K562 (cell line): ENCODE results near the gene KPTN. TPM values are rescaled to one million over a fixed set of nuclear protein-coding genes. Genes with fewer than 3 reads are reported as not detected.

Source experiments
- CEBPB ChIP-seq: fragments of 450-650 bp; IDR thresholded peaks from 2 replicates; pipeline ENCODE4 v1.6.1; 2016; ENCODE audit warnings: missing genetic modification characterization, missing compliant biosample characterization
- ETS2 ChIP-seq: IDR thresholded peaks from 2 replicates; pipeline ENCODE4 v1.6.1; 2016; ENCODE audit warnings: borderline replicate concordance, missing genetic modification characterization, mild to moderate bottlenecking, moderate library complexity, missing compliant biosample characterization; ENCODE audit not compliant: poor library complexity, severe bottlenecking
- ETV1 ChIP-seq: fragments of 450-650 bp; conservative IDR thresholded peaks from 2 replicates; pipeline ENCODE4 v1.6.1; 2016; ENCODE audit warnings: missing genetic modification characterization, control low read depth, low read depth, missing compliant biosample characterization
- FUS ChIP-seq: fragments of 200-400 bp; formaldehyde crosslinking; optimal IDR thresholded peaks from 2 replicates; pipeline ENCODE3; 2017; ENCODE audit warnings: low read depth, low read length
- HNRNPL ChIP-seq: fragments of 200-400 bp; formaldehyde crosslinking; IDR thresholded peaks from 2 replicates; pipeline ENCODE4 v1.6.1; 2017; ENCODE audit warnings: low read depth, mild to moderate bottlenecking, low read length
- MECOM ChIP-seq: fragments of 250-450 bp; sonication (Bioruptor Pico); IDR thresholded peaks from 2 replicates; pipeline ENCODE4 v1.8.0; 2022; ENCODE audit warnings: inconsistent platforms
- NBN ChIP-seq: fragments of 450-650 bp; IDR thresholded peaks from 2 replicates; pipeline ENCODE4 v1.6.1; 2016; ENCODE audit warnings: low read depth, mild to moderate bottlenecking
- NCOR1 ChIP-seq: fragments of 450-650 bp; IDR thresholded peaks from 2 replicates; pipeline ENCODE4 v1.6.1; 2016; ENCODE audit warnings: mild to moderate bottlenecking, moderate library complexity
- PHF20 ChIP-seq: fragments of 450-650 bp; IDR thresholded peaks from 2 replicates; pipeline ENCODE4 v1.6.1; 2018; ENCODE audit not compliant: partially characterized antibody
- SIRT6 ChIP-seq: IDR thresholded peaks from one replicate; pipeline ENCODE4 v1.6.1; 2012; ENCODE audit warnings: low read depth, mild to moderate bottlenecking, control low read depth, inconsistent platforms, low read length, moderate library complexity
- YY1 ChIP-seq, 3 experiments: IDR thresholded peaks; 2 replicates each; pipeline ENCODE4 v1.6.1; 2011; ENCODE audit warnings: low read length in 2 of 3, mild to moderate bottlenecking in 2 of 3, moderate library complexity in 2 of 3, borderline replicate concordance in 1 of 3, control low read depth in 1 of 3, low read depth in 1 of 3; ENCODE audit not compliant: insufficient read depth in 3 of 3, insufficient replicate concordance in 2 of 3, control insufficient read depth in 1 of 3, insufficient read length in 1 of 3; ENCODE audit errors: extremely low read depth in 1 of 3
- ZBTB7A ChIP-seq: IDR thresholded peaks from 2 replicates; pipeline ENCODE4 v1.6.1; 2011; ENCODE audit warnings: low read depth, mild to moderate bottlenecking, low read length, moderate library complexity, borderline replicate concordance; ENCODE audit not compliant: control insufficient read depth
- ZBTB8A ChIP-seq: fragments of 450-650 bp; IDR thresholded peaks from 2 replicates; pipeline ENCODE4 v1.6.1; 2018; ENCODE audit warnings: mild to moderate bottlenecking, moderate library complexity; ENCODE audit not compliant: partially characterized antibody
- ZFX ChIP-seq: sonication (generic); formaldehyde crosslinking; IDR thresholded peaks from 2 replicates; pipeline ENCODE4 v1.8.0; 2022; ENCODE audit warnings: mild to moderate bottlenecking, missing genetic modification reagents, moderate library complexity
- ZNF140 ChIP-seq: fragments of 250-450 bp; sonication (Bioruptor Pico); IDR thresholded peaks from 2 replicates; pipeline ENCODE4 v1.8.0; 2021; ENCODE audit warnings: moderate library complexity, mild to moderate bottlenecking, inconsistent platforms
- ZNF282 ChIP-seq: sonication (generic); formaldehyde crosslinking; IDR thresholded peaks from 2 replicates; pipeline ENCODE4 v1.8.1; 2023; ENCODE audit warnings: missing genetic modification reagents
- ZNF695 ChIP-seq: fragments of 450-650 bp; formaldehyde crosslinking; IDR thresholded peaks from 2 replicates; pipeline ENCODE4 v1.4.0; 2020; ENCODE audit warnings: mild to moderate bottlenecking, moderate library complexity
- ZNF764 ChIP-seq: fragments of 250-450 bp; sonication (Bioruptor Pico); IDR thresholded peaks from 2 replicates; pipeline ENCODE4 v1.4.0; 2020; ENCODE audit warnings: low read depth, mild to moderate bottlenecking, moderate library complexity
- polyA plus RNA-seq, 8 experiments: library from polyadenylated mRNA; depleted of rRNA in 4 of 8; stranded (reverse) in 5 of 8; unstranded in 3 of 8; fragments of >200 nt; fragmentation: Nextera tagmentation in 2 of 8; fragmentation: Illumina TruSeq in 1 of 8; extraction: Ambion mirVana in 2 of 8; extraction: Trizol in 1 of 8; gene quantifications; 2 replicates each; pipeline versions ENCODE4 v1.2.1 to v1.2.3, GENCODE V29; 2011 to 2014; ENCODE audit warnings: inconsistent platforms in 1 of 8, missing spikeins in 1 of 8
- total RNA-seq, 7 experiments: library from RNA; depleted of rRNA in 6 of 7; stranded (reverse); fragments of >200 nt in 6 of 7; fragmentation: Illumina TruSeq in 2 of 7; extraction: Trizol in 2 of 7; gene quantifications; 2 replicates each; pipeline versions ENCODE4 v1.2.1 to v1.2.3, GENCODE V29; 2011 to 2021; ENCODE audit warnings: low replicate concordance in 1 of 7
- TF ChIP-seq, protein P1 (sequence below): sonication (generic); formaldehyde crosslinking; IDR thresholded peaks from 2 replicates; pipeline ENCODE4 v1.8.0; 2023; ENCODE audit warnings: mild to moderate bottlenecking, missing genetic modification reagents
- TF ChIP-seq, protein P2 (sequence below): fragments of 200-800 bp; sonication (Bioruptor generic); IDR thresholded peaks from 2 replicates; pipeline ENCODE4 v1.6.1; 2017; ENCODE audit warnings: missing genetic modification characterization, missing compliant biosample characterization
- TF ChIP-seq, protein P3 (sequence below): fragments of 450-650 bp; formaldehyde crosslinking; IDR thresholded peaks from 2 replicates; pipeline ENCODE4 v1.4.0; 2022; ENCODE audit warnings: missing genetic modification characterization

Gene KPTN
- total and polyA plus RNA-seq, 9 of the 15 experiments (the other 6 are each of a cell fraction or from before 2014, with no cell fraction given), result 0.56 to 18.2 (median 8.5) TPM

DNA sequence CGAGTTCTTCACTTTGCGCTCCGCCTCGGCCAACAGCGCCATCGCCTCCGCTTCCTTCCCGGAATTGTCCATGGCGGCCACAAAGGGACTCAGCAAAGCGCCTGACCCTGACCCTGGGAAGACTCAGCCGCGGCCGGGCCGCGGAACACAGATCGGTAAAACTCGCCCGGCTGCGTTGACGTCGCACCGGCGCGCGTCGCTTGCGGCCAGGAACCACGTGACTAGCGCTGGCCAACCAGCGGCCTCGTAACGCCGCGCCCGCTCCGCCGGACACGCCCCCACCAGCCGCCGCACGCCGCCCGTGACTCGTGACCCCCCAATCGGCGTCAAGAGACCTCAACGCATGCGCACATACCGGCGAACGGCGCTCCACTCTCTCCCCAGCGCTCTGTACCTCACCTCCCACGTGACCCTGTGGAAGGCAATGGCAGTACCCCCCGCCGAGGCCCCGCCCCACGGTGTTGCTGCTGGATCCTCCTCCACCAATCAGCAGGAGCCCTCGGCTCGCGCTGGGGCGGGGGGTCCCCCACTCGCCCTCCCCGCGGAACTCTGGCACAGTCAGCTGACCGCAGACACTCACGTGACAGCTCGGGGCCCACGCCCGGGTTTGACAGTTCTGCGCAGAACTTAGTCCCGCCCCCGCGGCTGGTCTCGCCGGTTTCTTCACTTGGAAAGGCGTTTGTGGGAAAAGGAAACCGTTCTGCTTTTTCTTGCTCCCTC, 31.0 kb upstream of the KPTN start, which contains the start of gene NAPA (continued):
- TF ChIP-seq NBN, result no peak
- TF ChIP-seq ETS2 (tag), result no peak
- TF ChIP-seq ZBTB8A, result no peak
- TF ChIP-seq MECOM (CRISPR knock-in tag), result no peak
- no peak for TF ChIP-seq ZNF764 (CRISPR knock-in tag)
- TF ChIP-seq, protein P1, sequence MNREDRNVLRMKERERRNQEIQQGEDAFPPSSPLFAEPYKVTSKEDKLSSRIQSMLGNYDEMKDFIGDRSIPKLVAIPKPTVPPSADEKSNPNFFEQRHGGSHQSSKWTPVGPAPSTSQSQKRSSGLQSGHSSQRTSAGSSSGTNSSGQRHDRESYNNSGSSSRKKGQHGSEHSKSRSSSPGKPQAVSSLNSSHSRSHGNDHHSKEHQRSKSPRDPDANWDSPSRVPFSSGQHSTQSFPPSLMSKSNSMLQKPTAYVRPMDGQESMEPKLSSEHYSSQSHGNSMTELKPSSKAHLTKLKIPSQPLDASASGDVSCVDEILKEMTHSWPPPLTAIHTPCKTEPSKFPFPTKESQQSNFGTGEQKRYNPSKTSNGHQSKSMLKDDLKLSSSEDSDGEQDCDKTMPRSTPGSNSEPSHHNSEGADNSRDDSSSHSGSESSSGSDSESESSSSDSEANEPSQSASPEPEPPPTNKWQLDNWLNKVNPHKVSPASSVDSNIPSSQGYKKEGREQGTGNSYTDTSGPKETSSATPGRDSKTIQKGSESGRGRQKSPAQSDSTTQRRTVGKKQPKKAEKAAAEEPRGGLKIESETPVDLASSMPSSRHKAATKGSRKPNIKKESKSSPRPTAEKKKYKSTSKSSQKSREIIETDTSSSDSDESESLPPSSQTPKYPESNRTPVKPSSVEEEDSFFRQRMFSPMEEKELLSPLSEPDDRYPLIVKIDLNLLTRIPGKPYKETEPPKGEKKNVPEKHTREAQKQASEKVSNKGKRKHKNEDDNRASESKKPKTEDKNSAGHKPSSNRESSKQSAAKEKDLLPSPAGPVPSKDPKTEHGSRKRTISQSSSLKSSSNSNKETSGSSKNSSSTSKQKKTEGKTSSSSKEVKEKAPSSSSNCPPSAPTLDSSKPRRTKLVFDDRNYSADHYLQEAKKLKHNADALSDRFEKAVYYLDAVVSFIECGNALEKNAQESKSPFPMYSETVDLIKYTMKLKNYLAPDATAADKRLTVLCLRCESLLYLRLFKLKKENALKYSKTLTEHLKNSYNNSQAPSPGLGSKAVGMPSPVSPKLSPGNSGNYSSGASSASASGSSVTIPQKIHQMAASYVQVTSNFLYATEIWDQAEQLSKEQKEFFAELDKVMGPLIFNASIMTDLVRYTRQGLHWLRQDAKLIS, result no peak
- TF ChIP-seq ETV1 (tag), result no peak; the same call in 1 of the 2 replicates
- peak; percentile 82 for TF ChIP-seq PHF20
- peak; percentile 60 for TF ChIP-seq CEBPB (tag)
- no peak for TF ChIP-seq HNRNPL
- no peak for TF ChIP-seq ZNF695
- no peak for TF ChIP-seq ZNF282 (CRISPR knock-in tag)
- TF ChIP-seq, protein P2, sequence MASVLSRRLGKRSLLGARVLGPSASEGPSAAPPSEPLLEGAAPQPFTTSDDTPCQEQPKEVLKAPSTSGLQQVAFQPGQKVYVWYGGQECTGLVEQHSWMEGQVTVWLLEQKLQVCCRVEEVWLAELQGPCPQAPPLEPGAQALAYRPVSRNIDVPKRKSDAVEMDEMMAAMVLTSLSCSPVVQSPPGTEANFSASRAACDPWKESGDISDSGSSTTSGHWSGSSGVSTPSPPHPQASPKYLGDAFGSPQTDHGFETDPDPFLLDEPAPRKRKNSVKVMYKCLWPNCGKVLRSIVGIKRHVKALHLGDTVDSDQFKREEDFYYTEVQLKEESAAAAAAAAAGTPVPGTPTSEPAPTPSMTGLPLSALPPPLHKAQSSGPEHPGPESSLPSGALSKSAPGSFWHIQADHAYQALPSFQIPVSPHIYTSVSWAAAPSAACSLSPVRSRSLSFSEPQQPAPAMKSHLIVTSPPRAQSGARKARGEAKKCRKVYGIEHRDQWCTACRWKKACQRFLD, result peak; percentile 68
- no peak for TF ChIP-seq SIRT6
- TF ChIP-seq ZFX, result peak; percentile 78
- TF ChIP-seq YY1 (IDR thresholded peaks at IDR 0.05; ENCODE audit: borderline replicate concordance in 1 of 3, control insufficient read depth in 1 of 3, extremely low read depth in 1 of 3, insufficient read depth in 3 of 3, insufficient read length in 1 of 3, insufficient replicate concordance in 2 of 3, low read depth in 1 of 3, low read length in 2 of 3), result peak in 2 of 3 experiments; percentile 18 to 34
- TF ChIP-seq FUS, result no peak
- TF ChIP-seq, protein P3, sequence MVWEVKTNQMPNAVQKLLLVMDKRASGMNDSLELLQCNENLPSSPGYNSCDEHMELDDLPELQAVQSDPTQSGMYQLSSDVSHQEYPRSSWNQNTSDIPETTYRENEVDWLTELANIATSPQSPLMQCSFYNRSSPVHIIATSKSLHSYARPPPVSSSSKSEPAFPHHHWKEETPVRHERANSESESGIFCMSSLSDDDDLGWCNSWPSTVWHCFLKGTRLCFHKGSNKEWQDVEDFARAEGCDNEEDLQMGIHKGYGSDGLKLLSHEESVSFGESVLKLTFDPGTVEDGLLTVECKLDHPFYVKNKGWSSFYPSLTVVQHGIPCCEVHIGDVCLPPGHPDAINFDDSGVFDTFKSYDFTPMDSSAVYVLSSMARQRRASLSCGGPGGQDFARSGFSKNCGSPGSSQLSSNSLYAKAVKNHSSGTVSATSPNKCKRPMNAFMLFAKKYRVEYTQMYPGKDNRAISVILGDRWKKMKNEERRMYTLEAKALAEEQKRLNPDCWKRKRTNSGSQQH (CRISPR knock-in tag), result no peak
- TF ChIP-seq ZBTB7A, result no peak
- no peak for TF ChIP-seq ZNF140 (CRISPR knock-in tag)
- peak; percentile 53; the same call in 1 of the 2 replicates for TF ChIP-seq NCOR1
